ENCODE results near the gene KLRC4. TPM values are rescaled to one million over a fixed set of nuclear protein-coding genes. Genes with fewer than 3 reads are reported as not detected.
"Not testable (repeated sequence)": the region's sequence is repeated elsewhere in the genome, so short reads cannot be mapped to it uniquely, and the experiment has no call there.

Gene KLRC4
- total RNA-seq, 2 donors from 2014 or later = 0.96 TPM; not detected in 1

GRCh38 chr12:10374624-10375018 lies 34.9 kb downstream of the KLRC4 start:
- TF ChIP-seq POLR2A (IDR thresholded peaks at IDR 0.05) (no peak), CTCF (IDR thresholded peaks at IDR 0.05) (no peak), POLR2AphosphoS5 (IDR thresholded peaks at IDR 0.05) (no peak)
- Histone ChIP-seq H3K4me1 (replicated peaks) (no peaks in the 10 kb centered on the region), H3K4me3 (no peak overlapping the region), H3K9me3 (no peaks in the 10 kb centered on the region), H3K27ac (no peak overlapping the region), H3K27me3 (replicated peaks; ENCODE audit: insufficient read depth) (no peaks in the 10 kb centered on the region), H3K36me3 (no peaks in the 10 kb centered on the region)
- 93% methylated on average over 3 of the region's 3 CpGs for WGBS
- intact Hi-C loops (cut with DNase I) = no loop called here
- no peak for DNase-seq (ENCODE audit: low spot score)

GRCh38 chr12:10372559-10372958 lies 37.0 kb downstream of the KLRC4 start:
- TF ChIP-seq CTCF (IDR thresholded peaks at IDR 0.05) (no peak), POLR2A (IDR thresholded peaks at IDR 0.05) (no peak), POLR2AphosphoS5 (IDR thresholded peaks at IDR 0.05) (no peak)
- DNase-seq (ENCODE audit: low spot score) = no peak
- H3K36me3 ChIP-seq = no peaks in the 10 kb centered on the region
- H3K4me3 ChIP-seq = no peak overlapping the region
- H3K27me3 ChIP-seq (replicated peaks; ENCODE audit: insufficient read depth) = no peaks in the 10 kb centered on the region
- no peaks in the 10 kb centered on the region for H3K4me1 ChIP-seq (replicated peaks)
- peak overlapping the region in 1 of 2 donors; percentile 55 for H3K27ac ChIP-seq
- 48% methylated on average over 1 of the region's 1 CpG for WGBS
- intact Hi-C loops (cut with DNase I) = no loop called here
- H3K9me3 ChIP-seq = no peaks in the 10 kb centered on the region

GRCh38 chr12:10371893-10372535 lies 37.5 kb downstream of the KLRC4 start:
- intact Hi-C loops (cut with DNase I); H3K4me3 ChIP-seq; DNase-seq (ENCODE audit: low spot score); H3K4me1 ChIP-seq (replicated peaks); H3K9me3 ChIP-seq; H3K27me3 ChIP-seq (replicated peaks; ENCODE audit: insufficient read depth); H3K36me3 ChIP-seq: not testable (repeated sequence)
- peak; percentile 38 for TF ChIP-seq POLR2AphosphoS5 (IDR thresholded peaks at IDR 0.05)
- 29% methylated on average over 6 of the region's 6 CpGs for WGBS
- H3K27ac ChIP-seq = peak overlapping the region; percentile 20 to 55

GRCh38 chr12:10369557-10370415 lies 39.8 kb downstream of the KLRC4 start:
- H3K27me3 ChIP-seq (replicated peaks; ENCODE audit: insufficient read depth) = no peaks in the 10 kb centered on the region
- H3K9me3 ChIP-seq = no peaks in the 10 kb centered on the region
- intact Hi-C loops (cut with DNase I) = loop anchor here (5.0 to 10.0 kb wide), 2 partner anchors 155 to 353 kb away; partner anchors contain the start of genes GABARAPL1 and YBX3
- no peaks in the 10 kb centered on the region for H3K36me3 ChIP-seq
- TF ChIP-seq POLR2A (IDR thresholded peaks at IDR 0.05) (no peak), CTCF (IDR thresholded peaks at IDR 0.05) (no peak), POLR2AphosphoS5 (IDR thresholded peaks at IDR 0.05) (no peak)
- H3K27ac ChIP-seq = no peak overlapping the region
- no peak overlapping the region for H3K4me3 ChIP-seq
- no peak for DNase-seq (ENCODE audit: low spot score)
- peaks cover 11% of the 10 kb centered on the region for H3K4me1 ChIP-seq (replicated peaks)
- 86% methylated on average over 8 of the region's 8 CpGs for WGBS

Measured in prostate gland (tissue), 2 donors.